Left forelimb (tissue), 1 donor: ENCODE results near the gene NAXE.
"Not testable (repeated sequence)": the region's sequence is repeated elsewhere in the genome, so short reads cannot be mapped to it uniquely, and the experiment has no call there.

Experiments used
- DNase-seq: peaks from one replicate; pipeline ENCODE4 v3.0.0-alpha.2; 2018; ENCODE audit warnings: low spot score

NAXE gene

GRCh38 chr1:156593661-156593989 is 2.0 kb downstream of the NAXE start:
- no peak for DNase-seq

GRCh38 chr1:156594190-156594589 is 2.6 kb downstream of the NAXE start:
- DNase-seq, result no peak

GRCh38 chr1:156595016-156595415 is 3.4 kb downstream of the NAXE start:
- no peak for DNase-seq

GRCh38 chr1:156596426-156596825 is 4.8 kb downstream of the NAXE start:
- DNase-seq, result no peak

GRCh38 chr1:156598125-156598524 is 6.5 kb downstream of the NAXE start:
- DNase-seq, result no peak

GRCh38 chr1:156598731-156599432 is 7.3 kb downstream of the NAXE start:
- no peak for DNase-seq

- DNase-seq, result no peak
Measured at GRCh38 chr1:156599811-156600210, 8.2 kb downstream of the NAXE start.

GRCh38 chr1:156600733-156601121 is 9.2 kb downstream of the NAXE start:
- DNase-seq, result no peak

- peak; percentile 83 for DNase-seq
Measured at GRCh38 chr1:156601122-156601830, 9.7 kb downstream of the NAXE start, which contains the start of gene GPATCH4. Gene GPATCH4, minus strand, starts transcription at chr1:156601479.

GRCh38 chr1:156601892-156602291 is 10.3 kb downstream of the NAXE start:
- no peak for DNase-seq

GRCh38 chr1:156602557-156602993 is 11.0 kb downstream of the NAXE start:
- DNase-seq, result no peak

- not testable (repeated sequence) for DNase-seq
Measured at GRCh38 chr1:156607344-156607743, 15.8 kb downstream of the NAXE start.

- DNase-seq, result no peak
Measured at GRCh38 chr1:156608036-156608674, 16.6 kb downstream of the NAXE start.

- no peak for DNase-seq
Measured at GRCh38 chr1:156608981-156609380, 17.4 kb downstream of the NAXE start.

- not testable (repeated sequence) for DNase-seq
Measured at GRCh38 chr1:156610072-156610471, 18.5 kb downstream of the NAXE start.

- DNase-seq, result no peak
Measured at GRCh38 chr1:156612666-156613065, 21.1 kb downstream of the NAXE start.

GRCh38 chr1:156615946-156616345 is 24.4 kb downstream of the NAXE start:
- DNase-seq, result no peak

- no peak for DNase-seq
Measured at GRCh38 chr1:156616463-156616862, 24.9 kb downstream of the NAXE start.

- DNase-seq, result no peak
Measured at GRCh38 chr1:156618853-156619581, 27.4 kb downstream of the NAXE start, which contains the start of gene HAPLN2. Gene HAPLN2, plus strand, starts transcription at chr1:156619415. Its CDS starts 4,076 bp downstream, at chr1:156623491.

- DNase-seq, result no peak
Measured at GRCh38 chr1:156619582-156619955, 28.0 kb downstream of the NAXE start.

GRCh38 chr1:156622581-156623297 is 31.2 kb downstream of the NAXE start:
- DNase-seq, result no peak
